ENCODE data around the gene FAM53C.

Gene FAM53C

GRCh38 chr5:138391859-138392386, 53.9 kb downstream of the FAM53C start:
- no peak for DNase-seq (ENCODE audit: low spot score)

All from AG20443 (cell line).